ENCODE measurements around the gene FARP1.

GRCh38 chr13:98482476-98483444 lies 339.9 kb downstream of the FARP1 start:
- TF ChIP-seq, protein P1, sequence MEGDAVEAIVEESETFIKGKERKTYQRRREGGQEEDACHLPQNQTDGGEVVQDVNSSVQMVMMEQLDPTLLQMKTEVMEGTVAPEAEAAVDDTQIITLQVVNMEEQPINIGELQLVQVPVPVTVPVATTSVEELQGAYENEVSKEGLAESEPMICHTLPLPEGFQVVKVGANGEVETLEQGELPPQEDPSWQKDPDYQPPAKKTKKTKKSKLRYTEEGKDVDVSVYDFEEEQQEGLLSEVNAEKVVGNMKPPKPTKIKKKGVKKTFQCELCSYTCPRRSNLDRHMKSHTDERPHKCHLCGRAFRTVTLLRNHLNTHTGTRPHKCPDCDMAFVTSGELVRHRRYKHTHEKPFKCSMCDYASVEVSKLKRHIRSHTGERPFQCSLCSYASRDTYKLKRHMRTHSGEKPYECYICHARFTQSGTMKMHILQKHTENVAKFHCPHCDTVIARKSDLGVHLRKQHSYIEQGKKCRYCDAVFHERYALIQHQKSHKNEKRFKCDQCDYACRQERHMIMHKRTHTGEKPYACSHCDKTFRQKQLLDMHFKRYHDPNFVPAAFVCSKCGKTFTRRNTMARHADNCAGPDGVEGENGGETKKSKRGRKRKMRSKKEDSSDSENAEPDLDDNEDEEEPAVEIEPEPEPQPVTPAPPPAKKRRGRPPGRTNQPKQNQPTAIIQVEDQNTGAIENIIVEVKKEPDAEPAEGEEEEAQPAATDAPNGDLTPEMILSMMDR (IDR thresholded peaks at IDR 0.05) = no peak
- TF ChIP-seq POLR2A (IDR thresholded peaks at IDR 0.05) = no peak
